GM12801 (cell line): ENCODE data around the gene CD96.

Experiments used
- TF ChIP-seq, protein P1 (sequence below): IDR thresholded peaks from one replicate; pipeline ENCODE4 v1.5.1; 2011; ENCODE audit warnings: control low read depth; ENCODE audit not compliant: insufficient read length; ENCODE audit errors: extremely low read depth

The CD96 gene

DNA sequence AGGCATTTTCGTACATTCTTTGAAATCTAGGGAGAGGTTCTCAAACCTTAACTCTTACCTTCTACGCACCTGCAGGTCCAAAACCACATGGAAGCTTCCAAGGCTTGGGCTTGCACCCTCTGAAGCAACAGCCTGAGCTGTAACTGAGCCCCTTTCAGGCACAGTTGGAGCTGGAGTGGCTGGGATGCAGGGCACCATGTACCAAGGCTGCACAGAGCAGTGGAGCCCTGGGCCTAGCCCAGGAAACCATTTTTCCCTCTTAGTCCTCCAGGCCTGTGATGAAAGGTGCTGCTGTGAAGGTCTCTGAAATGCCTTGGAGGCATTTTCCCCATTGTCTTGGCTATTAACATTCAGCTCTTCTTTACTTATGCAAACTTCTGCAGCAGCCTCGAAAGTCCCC is 120.0 kb downstream of the CD96 start:
- TF ChIP-seq, protein P1, sequence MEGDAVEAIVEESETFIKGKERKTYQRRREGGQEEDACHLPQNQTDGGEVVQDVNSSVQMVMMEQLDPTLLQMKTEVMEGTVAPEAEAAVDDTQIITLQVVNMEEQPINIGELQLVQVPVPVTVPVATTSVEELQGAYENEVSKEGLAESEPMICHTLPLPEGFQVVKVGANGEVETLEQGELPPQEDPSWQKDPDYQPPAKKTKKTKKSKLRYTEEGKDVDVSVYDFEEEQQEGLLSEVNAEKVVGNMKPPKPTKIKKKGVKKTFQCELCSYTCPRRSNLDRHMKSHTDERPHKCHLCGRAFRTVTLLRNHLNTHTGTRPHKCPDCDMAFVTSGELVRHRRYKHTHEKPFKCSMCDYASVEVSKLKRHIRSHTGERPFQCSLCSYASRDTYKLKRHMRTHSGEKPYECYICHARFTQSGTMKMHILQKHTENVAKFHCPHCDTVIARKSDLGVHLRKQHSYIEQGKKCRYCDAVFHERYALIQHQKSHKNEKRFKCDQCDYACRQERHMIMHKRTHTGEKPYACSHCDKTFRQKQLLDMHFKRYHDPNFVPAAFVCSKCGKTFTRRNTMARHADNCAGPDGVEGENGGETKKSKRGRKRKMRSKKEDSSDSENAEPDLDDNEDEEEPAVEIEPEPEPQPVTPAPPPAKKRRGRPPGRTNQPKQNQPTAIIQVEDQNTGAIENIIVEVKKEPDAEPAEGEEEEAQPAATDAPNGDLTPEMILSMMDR, result no peak

DNA sequence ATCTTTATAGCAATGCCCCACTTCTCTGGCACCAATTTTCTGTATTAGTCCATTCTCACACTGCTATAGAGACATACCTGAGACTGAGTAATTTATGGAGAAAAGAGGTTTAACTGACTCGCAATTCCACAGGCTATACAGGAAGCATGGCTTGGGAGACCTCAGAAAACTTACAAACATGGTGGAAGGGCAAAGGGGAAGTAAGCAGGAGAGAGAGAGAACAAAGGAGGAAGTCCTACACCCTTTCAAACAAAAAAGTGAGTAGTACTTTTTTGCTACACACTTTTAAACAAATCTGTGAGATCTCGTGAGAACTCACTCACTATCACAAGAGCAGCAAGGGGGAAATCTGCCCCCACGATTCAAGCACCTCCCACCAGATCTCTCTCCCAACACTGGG is 120.9 kb downstream of the CD96 start:
- TF ChIP-seq, protein P1, result no peak

DNA sequence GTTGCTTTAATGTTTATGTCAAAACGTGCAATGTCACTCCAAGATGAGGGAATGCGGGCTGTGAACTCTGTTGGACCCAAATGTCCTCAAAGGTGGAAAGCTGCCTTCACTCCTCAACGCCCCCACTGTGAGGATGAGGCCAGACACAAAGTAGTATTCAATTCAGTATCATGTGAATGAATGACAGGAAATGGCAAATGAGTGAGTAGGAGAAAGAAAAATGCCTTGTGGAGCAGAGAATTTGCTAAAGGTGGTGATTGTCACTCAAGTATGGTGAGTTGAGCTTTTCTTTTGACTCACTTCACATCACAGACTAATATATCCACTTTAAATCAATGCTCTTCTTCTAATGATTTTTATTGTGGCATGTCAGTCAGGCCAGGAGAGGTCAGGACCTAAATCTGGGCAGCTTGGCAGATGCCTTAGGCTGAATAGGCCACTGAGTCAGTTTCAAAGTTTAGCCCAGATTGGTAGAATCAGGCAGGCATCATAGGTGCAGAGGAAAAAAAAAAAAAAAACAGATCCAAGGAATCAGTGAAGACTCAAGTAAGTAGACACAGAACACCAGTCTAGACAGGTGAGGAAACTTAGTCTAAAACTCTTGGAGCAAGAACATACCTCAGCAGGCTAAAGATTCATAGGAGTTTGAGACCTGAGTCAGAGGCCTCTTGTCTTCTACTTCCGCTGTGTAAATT is 124.2 kb downstream of the CD96 start:
- TF ChIP-seq, protein P1, result no peak

DNA sequence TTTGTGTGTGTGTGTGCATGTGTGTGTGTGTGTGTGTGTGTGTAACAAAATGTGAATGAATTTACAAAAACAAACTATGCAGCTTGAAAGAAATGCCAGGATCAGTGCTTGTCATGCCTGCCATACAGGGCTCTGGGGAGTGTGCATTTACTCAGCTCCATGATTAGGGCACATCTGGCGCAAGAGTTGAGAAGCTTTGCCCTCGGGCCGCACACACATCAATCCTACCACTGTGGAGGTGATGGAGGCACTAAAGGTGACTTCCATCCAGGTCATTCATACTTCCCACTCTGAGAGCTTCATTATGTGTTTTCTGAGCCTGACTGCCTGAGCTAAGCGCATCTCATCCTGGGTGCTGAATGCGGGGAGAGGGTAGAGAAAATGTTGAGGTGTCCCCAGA is 125.2 kb downstream of the CD96 start:
- TF ChIP-seq, protein P1, result no peak

DNA sequence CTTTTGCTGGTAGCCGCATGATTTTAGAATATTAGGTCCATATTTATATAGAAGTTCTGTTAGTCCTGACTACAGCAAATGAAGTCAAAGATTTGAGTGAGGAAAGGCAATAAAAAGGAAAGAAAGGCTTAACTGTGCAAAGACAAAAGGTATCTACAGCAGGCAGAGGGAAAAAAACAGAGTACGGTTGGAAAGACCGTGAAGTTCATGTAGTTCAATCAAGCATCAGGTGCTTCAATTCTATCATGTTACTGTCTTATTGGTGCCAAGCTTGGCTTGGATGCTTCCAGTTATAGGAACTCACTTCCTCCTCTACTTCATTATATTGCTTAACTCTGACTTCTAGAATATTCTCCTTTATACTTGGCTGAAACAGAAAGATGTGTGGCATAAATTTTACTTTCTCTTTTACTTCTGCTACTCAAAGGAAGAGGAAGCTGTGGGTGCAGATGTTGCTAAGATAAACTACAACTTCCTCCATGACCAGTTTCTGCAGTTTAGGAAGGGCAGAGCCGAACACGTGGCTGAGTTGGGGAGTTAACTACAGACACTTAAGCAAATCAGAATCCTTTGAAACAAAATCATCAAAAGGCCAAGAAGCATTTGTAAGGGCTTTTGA is 125.7 kb downstream of the CD96 start:
- TF ChIP-seq, protein P1, result no peak

DNA sequence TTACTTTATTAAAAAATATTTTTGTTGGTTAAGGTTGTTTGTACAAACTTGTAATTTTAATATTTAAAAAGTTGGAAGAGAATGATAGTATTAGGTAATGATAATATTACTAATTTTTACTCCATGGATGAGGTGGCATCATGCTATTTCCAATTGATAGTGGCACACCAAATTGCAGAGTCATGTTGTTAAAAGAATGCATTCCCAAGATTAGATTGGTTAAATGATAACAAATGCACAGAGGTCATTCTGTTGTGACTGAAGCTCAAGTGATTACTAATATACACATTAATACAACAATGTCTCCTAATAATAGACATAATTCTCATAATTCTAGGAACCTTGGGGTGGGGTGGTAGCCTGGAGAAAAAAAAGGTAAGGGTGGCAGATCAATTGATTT is 126.3 kb downstream of the CD96 start:
- TF ChIP-seq, protein P1, result no peak

DNA sequence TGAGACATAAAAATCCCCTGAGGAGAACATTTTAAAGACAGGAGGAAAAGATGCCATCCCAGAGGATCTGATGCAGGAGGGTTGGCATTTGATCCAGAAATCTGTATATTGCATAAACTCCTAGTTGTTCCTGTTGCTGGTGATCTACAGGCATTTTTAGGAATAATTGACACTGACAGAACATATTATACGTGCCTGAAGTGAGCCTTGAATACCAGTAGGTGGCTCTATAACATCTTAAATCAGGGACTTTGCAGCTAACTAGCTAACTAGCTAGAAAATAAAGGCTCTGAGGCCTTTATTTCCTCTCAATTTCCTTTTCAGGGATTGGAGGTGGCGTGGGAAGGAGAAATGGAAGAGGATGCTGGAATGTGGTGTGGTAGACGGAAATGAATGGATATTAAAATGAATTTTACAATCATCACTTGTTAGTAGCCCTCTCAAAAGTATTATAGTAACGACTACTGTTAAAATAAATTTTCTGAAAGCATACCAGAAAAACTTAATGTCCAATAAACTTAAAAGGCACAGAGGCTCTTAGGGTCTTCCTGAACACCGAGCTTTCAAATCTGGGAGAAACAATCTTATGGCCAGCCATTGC is 127.0 kb downstream of the CD96 start:
- TF ChIP-seq, protein P1, result no peak
